ENCODE results near the gene ARL13B.
A peak's percentile ranks its signal among the peaks of the same experiment; 100 is the strongest.
"Not testable (repeated sequence)": the region's sequence is repeated elsewhere in the genome, so short reads cannot be mapped to it uniquely, and the experiment has no call there.

The ARL13B gene

DNA sequence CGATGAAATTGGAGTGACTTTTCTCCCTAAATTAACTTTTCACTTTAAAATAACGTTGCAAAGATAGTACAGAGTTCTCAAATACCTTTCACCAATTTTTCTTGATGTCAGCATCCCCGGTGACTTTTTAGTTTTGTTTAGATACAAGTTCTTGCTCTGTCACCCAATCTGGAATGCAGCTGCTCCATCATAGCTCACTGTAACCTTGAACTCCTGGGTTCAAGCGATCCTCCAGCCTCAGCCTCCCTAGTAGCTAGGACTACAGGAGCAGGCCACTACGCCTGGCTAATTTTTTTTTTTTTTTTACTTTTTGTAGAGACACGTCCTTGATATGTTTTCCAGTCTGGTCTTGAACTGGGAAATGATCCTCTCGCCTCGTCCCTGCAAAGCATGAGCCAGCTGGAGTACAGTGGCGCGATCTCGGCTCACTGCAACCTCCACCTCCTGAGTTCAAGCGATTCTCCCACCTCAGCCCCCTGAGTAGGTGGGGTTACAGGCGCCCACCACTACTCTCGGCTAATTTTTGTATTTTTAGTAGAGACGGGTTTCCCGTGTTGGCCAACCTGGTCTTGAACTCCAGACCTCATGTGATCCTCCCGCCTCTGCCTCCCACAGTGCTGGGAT is 83.7 kb downstream of the ARL13B start:
- no peak for DNase-seq

DNA sequence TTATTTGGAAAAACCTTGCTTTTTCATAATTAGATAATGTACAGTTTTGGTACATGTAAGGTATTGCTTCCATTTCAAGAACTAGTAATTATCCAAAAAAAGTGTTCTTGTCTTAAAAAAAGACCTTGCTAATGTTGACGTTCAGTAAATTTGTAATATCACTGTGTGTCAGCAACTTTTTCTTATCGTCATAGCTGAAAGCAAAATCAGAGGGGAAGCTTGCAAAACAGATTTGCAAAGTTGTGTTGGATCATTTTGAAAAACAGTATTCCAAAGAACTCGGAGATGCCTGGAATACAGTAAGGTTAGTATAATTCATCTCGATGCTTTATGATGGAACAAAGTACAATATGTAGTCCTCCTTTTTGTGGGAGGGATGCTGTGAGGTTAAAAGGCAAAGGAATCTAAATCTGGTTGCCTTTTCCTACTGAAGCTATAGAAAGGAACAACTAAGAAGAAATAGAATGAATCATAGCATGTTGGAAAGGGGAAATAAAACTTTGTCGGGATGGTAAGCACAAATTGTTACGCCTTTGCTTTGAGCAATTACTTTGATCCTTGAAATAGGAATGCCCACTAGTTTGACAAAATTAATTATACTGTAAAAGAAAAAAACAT is 84.4 kb downstream of the ARL13B start:
- DNase-seq = no peak

DNA sequence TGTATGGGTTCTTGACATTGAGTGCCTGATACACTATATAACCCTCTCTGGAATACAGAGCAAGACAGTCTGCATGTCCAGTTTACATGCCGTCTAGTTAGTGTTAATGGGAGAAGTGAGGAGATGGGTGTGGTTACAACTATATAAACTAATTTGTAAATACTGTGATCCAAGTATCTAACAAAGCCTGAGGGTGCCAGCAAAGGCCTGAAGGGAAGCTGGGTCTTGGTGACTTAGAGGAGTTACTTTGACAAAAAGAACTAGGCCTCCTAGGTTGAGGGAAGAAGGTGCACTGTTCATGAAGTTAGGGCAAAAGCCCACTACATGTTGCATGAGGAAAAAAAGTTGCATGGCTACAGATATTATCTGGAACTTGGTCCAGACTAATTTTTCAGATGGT is 85.2 kb downstream of the ARL13B start:
- no peak for DNase-seq

DNA sequence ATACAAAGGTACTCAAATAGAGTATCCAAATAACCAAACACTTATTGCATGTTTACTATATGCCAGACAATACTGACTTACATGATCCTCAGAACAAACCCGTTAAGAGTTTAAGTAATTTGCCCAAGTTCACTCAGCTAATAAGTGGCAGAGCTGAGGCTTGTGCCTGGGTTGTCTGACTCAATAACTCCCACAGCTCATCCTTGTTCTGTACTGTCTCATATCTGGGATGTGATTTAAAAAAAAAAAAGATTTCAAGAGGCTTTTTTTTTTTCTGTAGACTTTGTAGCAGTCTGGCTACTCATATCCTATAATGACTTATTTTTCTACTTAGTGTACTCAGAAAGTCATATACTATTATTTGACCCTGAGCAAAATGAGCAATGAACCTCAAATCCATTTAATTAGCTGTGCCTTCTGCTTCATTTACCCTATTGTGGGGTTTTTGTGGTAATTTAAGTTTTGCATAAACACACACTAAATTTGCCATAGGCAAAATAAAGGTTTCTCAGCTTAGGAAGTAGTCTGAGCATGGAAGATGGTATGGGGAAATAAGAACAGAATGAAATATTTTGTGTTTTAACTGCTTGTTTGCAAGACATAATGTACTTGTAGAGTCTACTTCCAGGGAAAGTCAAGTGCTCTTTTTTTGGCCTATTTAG is 86.0 kb downstream of the ARL13B start:
- no peak for DNase-seq

DNA sequence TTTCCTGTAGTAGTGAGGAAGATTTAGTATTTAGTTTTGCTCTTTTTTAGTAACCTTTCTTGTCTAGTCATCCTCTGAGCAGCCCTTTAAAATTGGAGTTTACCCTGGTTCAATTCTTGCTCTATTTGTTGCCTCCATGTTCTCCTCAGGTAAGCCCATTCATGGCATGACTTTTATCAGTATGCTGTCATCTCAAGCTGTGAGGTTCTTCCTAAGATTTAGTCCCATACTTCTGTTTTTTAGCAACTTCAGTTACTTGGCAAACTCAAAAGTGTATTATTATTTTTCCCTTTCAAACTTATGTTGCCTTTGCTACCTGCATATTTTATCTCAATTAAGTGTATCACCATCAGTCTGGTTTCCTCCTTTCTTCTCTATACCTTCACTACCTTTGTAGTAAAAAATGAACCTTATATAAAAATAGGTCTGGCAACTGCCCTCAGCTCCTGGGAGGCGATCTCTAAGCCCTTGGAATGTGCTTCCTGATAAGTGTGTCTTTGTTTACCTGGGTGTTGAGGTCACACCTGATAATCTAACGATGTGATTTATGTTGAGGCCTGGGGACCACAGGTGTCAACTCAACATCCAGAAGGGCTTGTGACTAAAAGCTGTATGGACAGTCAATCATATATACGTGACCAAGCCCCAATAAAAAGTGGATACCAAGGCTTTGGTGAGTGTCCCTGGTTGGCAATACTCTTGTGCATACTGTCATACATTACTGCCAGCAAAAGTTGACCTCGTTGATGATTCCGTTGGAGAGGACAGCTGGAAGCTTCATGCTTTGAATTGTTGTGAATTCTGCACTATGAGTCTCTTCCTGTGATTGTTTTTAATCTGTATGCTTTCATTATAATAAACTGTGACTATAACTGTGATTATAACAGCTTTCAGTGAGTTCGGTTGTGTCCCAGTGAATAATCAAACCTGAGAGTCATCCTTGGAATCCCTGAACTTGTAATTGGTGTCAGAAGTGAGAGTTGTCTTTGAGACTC is 86.8 kb downstream of the ARL13B start:
- DNase-seq = no peak

DNA sequence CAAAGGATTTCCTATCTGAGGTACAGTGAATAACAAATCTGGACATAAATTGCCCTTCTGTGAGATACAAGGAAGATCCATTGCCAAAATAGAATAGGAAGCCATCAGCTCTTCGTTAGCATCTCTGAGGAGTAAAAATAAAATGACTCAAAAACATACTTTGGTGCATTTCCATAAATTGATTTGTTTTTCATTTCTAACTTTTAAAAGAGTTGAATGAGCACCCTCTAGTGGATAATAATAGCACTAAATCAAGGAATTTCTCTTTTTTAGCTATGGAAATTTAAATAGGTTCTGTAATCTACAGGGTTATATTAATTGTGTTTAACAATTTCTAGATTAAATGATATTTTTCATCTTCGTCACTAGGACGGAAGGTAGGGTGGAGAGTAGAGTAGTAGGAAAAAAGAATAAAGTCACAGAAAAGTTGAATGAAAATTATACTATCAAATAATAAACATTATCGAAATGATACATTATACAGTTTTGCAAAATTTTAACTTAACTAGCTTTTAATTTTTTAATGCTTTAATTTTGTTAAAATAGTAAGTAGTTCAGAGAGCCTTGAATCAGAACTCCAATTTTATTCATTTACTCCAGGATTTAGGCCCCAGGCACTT is 89.3 kb downstream of the ARL13B start:
- peak in 1 of 5 donors; percentile 4 for DNase-seq

DNA sequence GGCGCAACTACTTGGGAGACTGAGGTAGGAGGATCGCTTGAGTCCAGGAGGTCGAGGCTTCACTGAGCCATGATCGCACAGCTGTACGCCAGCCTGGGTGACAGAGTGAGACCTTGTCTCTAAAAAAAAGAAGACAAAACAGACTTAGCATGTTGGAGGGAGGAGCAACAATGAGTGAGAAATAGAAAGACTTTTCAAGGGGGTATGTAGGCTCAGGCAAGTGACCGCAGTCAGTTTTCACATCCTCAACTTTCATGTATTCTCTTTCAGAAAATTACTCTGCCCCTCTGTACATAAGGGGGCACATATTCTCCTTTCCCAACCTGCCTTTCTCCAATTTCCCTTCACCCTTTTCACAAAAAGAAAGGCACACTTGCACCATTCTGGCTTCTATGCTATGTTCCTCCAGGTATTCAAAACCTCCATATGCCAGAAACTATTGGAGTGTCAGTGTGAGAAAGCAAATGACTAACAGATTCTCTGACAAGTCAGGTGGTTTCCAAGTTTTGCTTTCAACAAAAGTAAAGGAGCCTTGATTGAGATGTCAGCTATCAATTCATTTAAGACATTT is 90.5 kb downstream of the ARL13B start:
- DNase-seq = peak in 1 of 5 donors; percentile 10

DNA sequence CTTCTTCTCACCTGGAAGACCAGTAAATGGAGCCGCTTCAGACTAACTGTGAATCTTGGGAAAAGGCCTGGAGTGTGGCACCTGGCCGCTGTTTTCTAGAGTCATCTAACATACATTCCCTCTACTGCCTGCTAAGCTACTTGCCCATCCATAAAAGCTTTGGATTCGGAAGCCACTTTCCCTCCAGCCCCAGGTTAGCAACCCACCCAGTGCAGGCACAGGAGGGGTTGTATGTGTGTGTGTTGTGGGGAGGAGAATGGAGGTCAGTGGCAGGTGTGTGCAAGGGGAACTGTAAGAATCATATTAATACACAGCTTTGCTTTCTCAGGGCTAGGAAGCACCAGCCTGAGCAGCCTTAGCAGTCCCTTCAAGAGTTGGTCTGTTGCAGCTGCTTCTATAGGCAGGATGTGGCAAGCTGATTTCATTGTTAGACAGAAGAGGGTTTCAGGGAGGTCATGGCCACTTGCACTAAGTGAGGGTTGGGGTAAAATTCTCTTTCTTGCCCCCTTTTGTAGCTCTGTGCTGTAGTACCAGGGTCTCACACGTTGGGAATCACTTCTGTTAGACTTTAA is 91.8 kb downstream of the ARL13B start:
- DNase-seq = peak in 1 of 5 donors; percentile 45

DNA sequence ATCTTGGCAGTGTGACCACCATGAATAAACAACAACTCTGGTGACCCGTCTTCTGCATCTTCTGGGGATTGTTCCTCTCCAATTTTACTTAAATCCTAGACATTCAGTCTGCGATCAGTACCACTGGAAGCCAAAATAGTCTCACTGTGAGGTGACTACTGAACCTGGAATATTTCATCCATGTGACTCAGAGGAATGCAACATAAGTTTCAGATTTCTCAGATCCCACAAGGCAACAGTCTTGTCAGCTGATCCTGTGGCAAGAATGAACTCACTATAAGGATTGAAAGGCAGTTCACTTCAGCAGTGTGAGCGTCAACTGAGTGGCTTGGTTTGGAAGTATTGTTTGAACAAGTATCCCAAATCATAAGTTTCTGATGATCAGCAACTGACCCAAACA is 96.1 kb downstream of the ARL13B start:
- no peak for DNase-seq

DNA sequence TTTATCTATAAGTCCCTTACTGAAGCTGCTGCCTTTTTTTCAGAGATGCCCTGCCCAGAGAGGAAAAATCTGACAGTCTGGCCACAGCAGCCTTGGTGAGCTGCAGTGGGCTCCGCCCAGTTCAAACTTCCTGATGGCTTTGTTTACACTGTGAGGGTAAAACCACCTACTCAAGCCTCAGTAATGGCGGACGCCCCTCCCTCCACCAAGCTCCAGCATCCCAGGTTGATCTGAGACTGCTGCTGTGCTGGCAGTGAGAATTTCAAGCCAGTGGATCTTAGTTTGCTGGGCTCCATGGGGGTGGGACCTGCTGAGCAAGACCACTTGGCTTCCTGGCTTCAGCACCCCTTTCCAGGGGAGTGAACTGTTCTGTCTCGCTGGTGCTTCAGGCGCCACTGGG is 100.6 kb downstream of the ARL13B start:
- not testable (repeated sequence) for DNase-seq

DNA sequence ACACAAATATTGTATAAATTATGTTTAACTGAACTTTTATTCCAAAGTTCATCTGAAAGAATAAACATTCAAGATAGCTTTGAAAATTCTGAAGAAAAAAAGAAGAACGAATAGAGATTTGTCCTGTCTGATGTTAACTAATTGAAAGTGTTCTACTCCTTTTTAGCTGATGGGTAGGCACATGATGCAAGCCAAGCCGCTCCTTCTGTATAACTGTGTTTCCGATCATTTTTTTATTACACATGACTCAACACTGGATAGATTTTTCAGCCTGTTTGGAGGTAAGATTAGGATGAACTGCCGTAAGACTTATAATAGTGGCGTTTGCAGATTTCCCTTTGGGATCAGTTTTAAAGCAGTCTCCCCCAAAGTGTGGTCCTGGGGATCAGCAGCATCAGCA is 101.9 kb downstream of the ARL13B start:
- no peak for DNase-seq

DNA sequence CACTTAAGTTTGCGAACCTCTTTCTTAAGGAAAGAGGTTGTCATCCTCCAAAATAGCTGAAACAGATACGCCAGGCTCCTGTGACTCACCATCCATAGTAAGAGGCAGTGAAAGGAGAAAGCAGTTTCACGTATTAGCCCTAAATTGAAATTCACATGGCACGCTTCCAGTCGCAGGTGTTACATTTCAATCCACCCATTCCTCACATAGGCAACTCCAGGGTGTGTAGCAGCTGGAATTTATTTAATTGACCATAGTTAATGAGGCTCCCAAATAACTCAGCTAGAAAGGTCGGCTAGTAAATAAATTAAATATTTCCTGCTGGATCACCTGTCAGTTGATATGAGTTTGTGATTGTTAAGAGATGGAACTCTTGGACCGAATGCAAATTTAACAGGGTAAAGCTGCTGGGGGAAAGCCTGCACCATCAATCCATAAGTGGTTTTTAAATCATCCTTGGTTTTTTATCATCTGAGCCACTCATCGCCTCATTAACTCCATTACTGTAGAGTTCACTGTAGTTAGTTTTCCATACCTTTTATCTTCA is 102.5 kb downstream of the ARL13B start:
- no peak for DNase-seq

DNA sequence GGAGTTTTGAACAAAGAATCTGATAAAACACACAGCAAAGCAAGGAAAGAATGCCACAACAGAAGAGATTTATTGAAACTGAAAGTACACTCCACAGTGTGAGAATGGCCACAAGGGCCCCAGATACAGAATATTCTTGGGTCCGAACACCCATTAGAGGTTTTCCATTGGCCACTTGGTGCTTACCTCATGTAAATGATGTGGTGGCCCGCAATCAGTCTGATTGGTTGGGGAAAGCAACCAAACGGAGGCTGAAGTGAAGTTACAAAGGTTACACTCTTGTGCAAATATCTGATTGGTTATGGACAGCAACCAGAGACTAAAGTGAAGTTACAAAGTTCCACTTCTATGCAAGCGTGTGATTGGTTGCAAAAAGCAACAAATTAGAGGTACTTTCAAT is 103.3 kb downstream of the ARL13B start:
- DNase-seq = no peak

DNA sequence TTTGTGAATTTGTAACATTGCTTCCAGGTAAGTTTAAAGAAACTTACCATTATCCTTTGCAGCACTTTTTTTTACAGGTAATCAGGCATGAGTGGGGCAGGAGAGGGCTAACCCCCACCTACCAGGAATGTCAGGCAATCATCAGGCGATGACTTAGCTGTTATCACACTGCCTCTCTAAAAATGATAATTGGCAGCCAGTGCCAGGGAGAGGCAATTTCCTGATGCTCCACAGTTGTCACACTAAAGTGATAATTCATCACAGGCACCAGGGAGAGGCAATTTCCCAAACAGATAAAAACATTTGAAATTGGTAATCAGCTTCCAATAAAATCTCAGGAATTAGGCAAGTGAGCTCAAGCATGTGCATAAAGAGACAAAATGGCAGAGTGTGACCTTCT is 109.2 kb downstream of the ARL13B start:
- DNase-seq = no peak

DNA sequence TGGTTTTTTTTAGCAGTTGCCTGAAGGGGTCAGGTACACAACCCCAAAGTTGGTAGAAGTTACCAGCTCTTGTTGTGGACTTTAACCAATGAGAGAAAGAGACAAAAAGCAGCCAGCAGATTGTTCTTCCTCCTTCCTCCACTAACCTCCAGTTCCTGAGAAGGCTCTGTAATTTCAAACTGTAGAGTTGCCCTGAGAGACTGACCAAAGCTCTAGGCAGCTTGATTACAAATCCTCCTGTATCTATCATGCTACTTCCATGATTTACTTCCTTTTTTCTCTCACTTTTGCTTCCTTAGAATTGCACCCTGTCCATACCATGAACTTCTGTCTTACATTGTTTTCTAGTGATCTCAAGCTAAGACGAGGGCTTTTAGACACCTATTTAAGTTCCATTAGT is 112.1 kb downstream of the ARL13B start:
- DNase-seq = no peak

DNA sequence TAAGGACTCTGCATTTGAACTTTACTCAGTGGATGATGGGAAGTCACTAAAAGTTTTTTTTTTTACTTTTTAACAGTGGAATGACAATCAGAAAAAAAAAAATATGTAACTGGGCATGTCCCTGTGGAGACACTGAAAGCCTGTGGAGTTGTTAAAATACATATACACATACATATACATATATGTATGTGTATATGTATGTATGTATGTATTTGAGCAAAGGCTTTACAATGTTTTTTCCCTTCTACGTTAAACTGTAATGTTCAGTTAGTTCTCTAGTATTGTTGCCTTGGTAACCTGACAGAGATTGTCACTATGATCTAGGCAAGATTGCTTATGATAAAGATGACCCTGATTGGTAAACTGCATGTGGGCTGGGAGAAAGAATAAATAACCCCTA is 113.2 kb downstream of the ARL13B start:
- DNase-seq = no peak

DNA sequence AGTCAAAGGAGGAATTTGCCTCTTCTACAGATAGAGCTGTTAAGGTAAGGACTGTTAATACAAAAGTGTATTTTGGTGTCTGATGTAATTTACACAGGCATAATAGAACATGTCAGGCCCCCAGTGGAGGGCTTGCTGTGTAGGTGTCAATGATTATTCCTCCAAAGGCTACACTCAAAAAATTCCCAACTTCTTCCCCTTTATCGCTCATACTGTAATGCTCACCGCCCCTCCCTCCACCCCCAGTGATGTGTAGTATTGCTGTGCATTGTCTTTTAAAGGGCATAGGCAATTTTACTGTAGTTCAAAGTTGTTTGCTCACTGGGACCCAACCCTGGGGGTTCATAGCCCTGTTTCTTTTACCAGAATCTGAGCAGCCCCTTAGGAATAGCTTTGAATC is 115.2 kb downstream of the ARL13B start:
- no peak for DNase-seq

DNA sequence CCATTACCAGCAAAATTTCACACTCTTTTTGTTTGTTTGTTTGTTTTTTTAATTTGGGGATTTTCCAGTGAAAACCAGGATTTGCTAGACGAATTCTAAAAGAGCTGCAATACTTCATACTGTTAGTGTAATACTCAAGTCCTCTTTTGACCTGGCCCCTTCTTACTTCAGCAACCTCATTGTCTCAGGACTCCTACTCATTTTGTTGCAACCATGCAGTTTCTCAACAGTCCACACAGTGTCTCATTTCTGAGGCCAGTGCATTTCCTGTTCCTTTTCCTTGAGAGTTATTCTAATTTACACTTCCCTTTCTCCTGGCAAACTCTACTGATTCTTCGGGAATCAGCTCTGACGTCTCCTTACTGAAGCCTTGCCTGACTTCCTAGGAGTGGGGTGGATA is 118.5 kb downstream of the ARL13B start:
- DNase-seq = no peak

DNA sequence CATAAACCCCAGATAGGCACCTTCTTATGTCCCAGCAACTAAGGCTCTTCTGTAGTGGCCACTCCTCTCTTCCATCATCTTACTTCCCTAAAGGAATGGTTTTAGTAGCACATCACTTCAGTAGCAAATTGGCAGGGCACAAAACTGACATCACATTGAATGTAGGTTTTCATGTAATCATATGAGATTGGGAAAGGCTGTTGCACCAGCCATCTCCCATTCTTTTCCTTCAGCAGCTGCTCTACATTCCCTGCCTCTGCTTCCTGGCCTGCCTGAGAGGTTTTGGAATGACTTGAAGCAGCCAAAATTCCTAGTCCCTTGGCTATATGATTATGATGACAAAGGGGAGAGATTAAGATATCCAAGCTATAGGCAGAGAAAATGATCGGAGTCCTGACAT is 119.4 kb downstream of the ARL13B start:
- no peak for DNase-seq

DNA sequence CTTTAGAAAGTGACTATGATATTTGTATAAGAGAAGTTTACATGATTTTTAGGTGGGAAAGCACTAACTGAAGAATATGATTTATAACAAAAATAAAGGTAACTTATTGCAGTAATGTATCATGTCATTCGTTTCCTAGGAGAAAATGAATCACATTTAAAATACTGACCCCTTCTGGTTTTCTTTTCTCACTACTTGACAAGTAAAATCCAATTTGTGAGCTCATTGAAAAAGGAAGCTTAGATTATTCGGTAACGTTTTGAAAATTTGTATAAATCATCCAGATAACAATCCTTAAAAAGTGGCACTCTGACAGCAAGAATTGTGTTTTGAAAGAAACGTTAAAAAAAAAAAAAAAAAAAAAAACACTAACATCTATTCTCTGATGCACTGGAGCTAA is 121.9 kb downstream of the ARL13B start:
- no peak for DNase-seq
